ENCODE data around the gene MED17. TPM values are rescaled to one million over a fixed set of nuclear protein-coding genes. Genes with fewer than 3 reads are reported as not detected.

MED17 gene
- total RNA-seq, 2 experiments from 2014 or later = 30.1 to 31.3 TPM

DNA sequence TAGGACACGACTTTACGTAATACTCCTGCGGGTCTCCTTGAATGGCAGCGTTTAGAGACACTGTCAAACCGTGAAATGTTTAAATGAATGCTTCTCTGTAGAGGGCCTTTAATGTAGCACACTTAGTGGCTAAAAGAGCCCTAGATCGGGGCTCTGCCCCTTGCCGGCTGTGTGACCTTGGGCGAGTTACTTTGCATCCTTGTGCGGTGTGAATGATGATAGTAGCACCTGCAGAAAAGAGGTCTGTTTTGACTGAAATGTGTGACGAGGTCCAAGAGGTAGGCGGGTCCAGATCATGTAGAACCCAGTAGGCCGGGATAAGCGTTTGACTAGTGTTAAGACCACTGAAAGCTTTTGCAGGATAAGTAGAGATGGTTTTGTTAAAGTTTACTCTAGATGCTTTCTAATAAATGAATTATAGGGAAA, 866 bp downstream of the MED17 start:
- TF ChIP-seq, protein P1, sequence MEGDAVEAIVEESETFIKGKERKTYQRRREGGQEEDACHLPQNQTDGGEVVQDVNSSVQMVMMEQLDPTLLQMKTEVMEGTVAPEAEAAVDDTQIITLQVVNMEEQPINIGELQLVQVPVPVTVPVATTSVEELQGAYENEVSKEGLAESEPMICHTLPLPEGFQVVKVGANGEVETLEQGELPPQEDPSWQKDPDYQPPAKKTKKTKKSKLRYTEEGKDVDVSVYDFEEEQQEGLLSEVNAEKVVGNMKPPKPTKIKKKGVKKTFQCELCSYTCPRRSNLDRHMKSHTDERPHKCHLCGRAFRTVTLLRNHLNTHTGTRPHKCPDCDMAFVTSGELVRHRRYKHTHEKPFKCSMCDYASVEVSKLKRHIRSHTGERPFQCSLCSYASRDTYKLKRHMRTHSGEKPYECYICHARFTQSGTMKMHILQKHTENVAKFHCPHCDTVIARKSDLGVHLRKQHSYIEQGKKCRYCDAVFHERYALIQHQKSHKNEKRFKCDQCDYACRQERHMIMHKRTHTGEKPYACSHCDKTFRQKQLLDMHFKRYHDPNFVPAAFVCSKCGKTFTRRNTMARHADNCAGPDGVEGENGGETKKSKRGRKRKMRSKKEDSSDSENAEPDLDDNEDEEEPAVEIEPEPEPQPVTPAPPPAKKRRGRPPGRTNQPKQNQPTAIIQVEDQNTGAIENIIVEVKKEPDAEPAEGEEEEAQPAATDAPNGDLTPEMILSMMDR (IDR thresholded peaks at IDR 0.05) = no peak
- Mint-ChIP-seq H3K4me1 (ENCODE audit: low read depth) (peaks cover 32% of the 10 kb centered on the region), H3K9me3 (no peaks in the 10 kb centered on the region), H3K4me3 (peak overlapping the region; percentile 98), H3K36me3 (ENCODE audit: low read depth) (peaks cover 36% of the 10 kb centered on the region), H3K27me3 (no peaks in the 10 kb centered on the region), H3K27ac (peak overlapping the region; percentile 96)
- DNase-seq (peak; percentile 59), ATAC-seq (peak; percentile 41)
- ChIA-PET CTCF (no interaction called here), POLR2A (interaction anchor here (1.4 to 5.5 kb wide), 2 partner anchors 44 to 344 kb away, joined by 9 to 109 read pairs; partner anchors contain the start of genes C11orf54, PANX1 and TAF1D)
- intact Hi-C loops (cut with micrococcal nuclease) = loop anchor here (2.0 kb wide), 1 partner anchor 46 kb away; no protein-coding TSS in a partner anchor

DNA sequence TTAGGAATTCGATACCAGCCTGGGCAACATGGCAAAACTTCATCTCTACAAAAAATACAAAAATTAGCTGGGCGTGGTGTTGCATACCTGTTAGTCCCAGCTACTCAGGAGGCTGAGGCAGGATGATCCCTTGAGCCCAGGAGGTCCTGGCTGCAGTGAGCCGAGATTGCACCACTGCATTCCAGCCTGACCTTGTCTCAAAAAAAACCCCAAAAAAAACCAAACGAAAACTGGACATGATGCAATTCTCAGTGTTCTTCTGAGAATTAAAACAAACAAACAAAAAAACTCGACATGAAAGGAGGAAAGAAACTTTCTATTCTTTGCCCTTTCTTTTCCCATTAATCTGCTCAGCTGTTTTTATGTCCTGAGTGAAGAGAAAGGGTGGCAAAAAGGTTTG, 7.4 kb downstream of the MED17 start:
- Mint-ChIP-seq H3K27me3 (no peaks in the 10 kb centered on the region), H3K4me3 (no peak overlapping the region), H3K4me1 (ENCODE audit: low read depth) (peaks cover 22% of the 10 kb centered on the region), H3K9me3 (no peaks in the 10 kb centered on the region), H3K27ac (no peak overlapping the region), H3K36me3 (ENCODE audit: low read depth) (peaks cover 58% of the 10 kb centered on the region)
- intact Hi-C loops (cut with micrococcal nuclease) = no loop called here
- ChIA-PET CTCF (no interaction called here), POLR2A (no interaction called here)
- TF ChIP-seq, protein P1 (IDR thresholded peaks at IDR 0.05) = no peak
- no peak for ATAC-seq
- DNase-seq = no peak

DNA sequence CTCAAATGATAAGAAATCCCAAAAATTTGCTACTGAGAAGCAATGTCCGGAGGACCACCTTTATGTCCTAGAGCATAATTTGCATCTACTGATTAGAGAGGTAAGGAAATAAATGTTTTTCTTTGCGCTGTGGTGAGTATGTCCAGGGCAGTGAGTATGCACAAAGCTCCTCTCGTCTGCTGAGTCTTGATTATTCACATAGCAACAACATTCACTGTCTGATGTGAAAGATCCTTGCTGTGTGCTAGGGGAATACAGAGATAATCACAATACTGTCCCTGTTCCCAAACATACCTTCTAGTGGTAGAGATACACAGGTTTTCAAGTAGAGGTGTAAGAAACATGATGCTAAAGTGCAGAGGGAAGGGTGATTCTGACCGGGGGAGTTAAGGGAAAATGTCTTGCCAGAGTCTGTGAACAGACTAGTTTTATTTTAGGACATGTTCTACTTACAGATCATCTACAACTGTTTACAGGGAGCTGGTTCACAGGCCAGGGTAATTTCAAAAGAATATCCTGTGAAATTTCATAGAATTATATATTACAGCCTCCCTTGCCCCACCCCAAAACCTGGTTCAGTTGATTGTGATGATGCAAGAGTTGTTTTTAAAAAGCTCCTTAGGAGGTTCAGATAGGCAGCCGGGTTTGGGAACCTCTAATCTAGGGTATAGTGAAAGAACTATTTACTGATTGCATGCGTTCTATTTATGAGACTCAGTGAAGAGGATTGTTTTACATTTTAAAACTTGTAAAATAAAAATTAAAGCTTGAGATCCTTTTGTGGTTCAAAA, 12.6 kb downstream of the MED17 start:
- peak overlapping the region; percentile 4 for H3K27ac Mint-ChIP-seq
- peaks cover 3% of the 10 kb centered on the region for H3K4me1 Mint-ChIP-seq (ENCODE audit: low read depth)
- ATAC-seq (no peak), DNase-seq (no peak)
- H3K27me3 Mint-ChIP-seq = no peaks in the 10 kb centered on the region
- TF ChIP-seq, protein P1 (IDR thresholded peaks at IDR 0.05) = no peak
- POLR2A ChIA-PET = interaction anchor here (1.0 kb wide), 1 partner anchor 13 kb away, joined by 4 read pairs; the partner anchor contains the start of gene MED17
- no peaks in the 10 kb centered on the region for H3K9me3 Mint-ChIP-seq
- no peak overlapping the region for H3K4me3 Mint-ChIP-seq
- CTCF ChIA-PET = interaction anchor here (1.2 kb wide), 1 partner anchor 13 kb away, joined by 3 read pairs; the partner anchor contains the start of gene MED17
- peaks cover 48% of the 10 kb centered on the region for H3K36me3 Mint-ChIP-seq (ENCODE audit: low read depth)
- intact Hi-C loops (cut with micrococcal nuclease) = no loop called here

DNA sequence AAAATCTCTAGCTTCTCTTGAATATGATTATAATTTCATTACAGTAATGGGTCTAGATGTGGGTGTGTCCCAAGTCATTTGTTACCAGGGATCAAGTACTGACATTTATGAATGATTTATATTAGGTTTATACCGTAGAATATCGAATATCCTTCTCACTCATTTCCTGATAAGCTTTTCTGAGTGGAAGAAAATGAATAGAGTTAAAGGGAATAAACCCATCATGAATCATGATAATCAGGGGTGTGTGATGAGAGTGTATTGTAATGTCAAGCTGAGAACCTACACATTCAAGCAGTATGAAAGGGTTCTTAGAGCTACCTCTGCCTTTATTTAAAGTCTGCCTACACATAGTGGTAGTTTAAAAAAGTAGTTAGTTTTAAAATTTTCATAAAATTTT, 17.3 kb downstream of the MED17 start:
- TF ChIP-seq, protein P1 (IDR thresholded peaks at IDR 0.05) = no peak
- no peaks in the 10 kb centered on the region for H3K27me3 Mint-ChIP-seq
- intact Hi-C loops (cut with micrococcal nuclease) = no loop called here
- H3K9me3 Mint-ChIP-seq = no peaks in the 10 kb centered on the region
- ChIA-PET CTCF (interaction anchor here (1.4 kb wide), 1 partner anchor 30 kb away, joined by 4 read pairs; no protein-coding TSS in a partner anchor), POLR2A (interaction anchor here (1.6 kb wide), 1 partner anchor 59 kb away, joined by 4 read pairs; the partner anchor contains the start of genes C11orf54 and TAF1D)
- ATAC-seq (no peak), DNase-seq (no peak)
- H3K4me1 Mint-ChIP-seq (ENCODE audit: low read depth) = peaks cover 3% of the 10 kb centered on the region
- H3K27ac Mint-ChIP-seq = no peak overlapping the region
- H3K4me3 Mint-ChIP-seq = no peak overlapping the region
- H3K36me3 Mint-ChIP-seq (ENCODE audit: low read depth) = peaks cover 44% of the 10 kb centered on the region

DNA sequence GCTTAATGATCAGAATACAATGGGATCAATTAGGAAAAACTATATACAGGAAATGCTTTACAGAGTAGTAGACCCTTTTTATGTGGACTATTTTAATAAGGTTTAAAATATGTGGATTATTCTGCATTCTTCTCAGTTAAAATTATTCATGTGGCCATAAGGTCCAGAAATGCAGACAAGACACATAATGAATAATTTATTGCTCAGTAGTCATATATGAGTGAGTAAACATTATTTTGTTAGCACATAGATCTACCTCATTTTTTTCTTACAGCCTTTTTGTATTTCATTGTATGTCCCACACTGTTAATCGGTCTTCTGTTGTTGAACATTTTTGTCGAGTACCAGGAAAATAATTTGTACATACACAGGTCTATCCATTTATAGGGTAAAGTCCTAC, 20.8 kb downstream of the MED17 start:
- TF ChIP-seq, protein P1 (IDR thresholded peaks at IDR 0.05) = no peak
- DNase-seq = no peak
- ATAC-seq = no peak
- ChIA-PET POLR2A (interaction anchor here (0.8 kb wide), 1 partner anchor 42 kb away, joined by 3 read pairs; no protein-coding TSS in a partner anchor), CTCF (no interaction called here)
- Mint-ChIP-seq H3K27me3 (no peaks in the 10 kb centered on the region), H3K4me3 (no peak overlapping the region), H3K27ac (no peak overlapping the region), H3K9me3 (no peaks in the 10 kb centered on the region), H3K36me3 (ENCODE audit: low read depth) (peaks cover 44% of the 10 kb centered on the region), H3K4me1 (ENCODE audit: low read depth) (peaks cover 3% of the 10 kb centered on the region)
- intact Hi-C loops (cut with micrococcal nuclease) = no loop called here

Measured in activated CD8-positive, alpha-beta T cell treated with anti-CD3 and anti-CD28 coated beads for 36 hours (primary cell).